Mesothelial cell of epicardium (in vitro differentiated cells): ENCODE data around the gene IZUMO1. TPM values are rescaled to one million over a fixed set of nuclear protein-coding genes. Genes with fewer than 3 reads are reported as not detected.

Source experiments
- DNase-seq, 2 experiments: peaks; one replicate each; pipeline ENCODE4 v3.0.0; 2021; ENCODE audit warnings: low spot score in 2 of 2; ENCODE audit not compliant: unreplicated experiment in 2 of 2
- H3K27ac Mint-ChIP-seq: 2 replicates; pipeline ENCODE4 v1.8.0; 2021; ENCODE audit warnings: mixed read lengths
- H3K27me3 Mint-ChIP-seq: 2 replicates; pipeline ENCODE4 v1.8.0; 2021; ENCODE audit warnings: low read depth, mixed read lengths
- H3K36me3 Mint-ChIP-seq: 2 replicates; pipeline ENCODE4 v1.8.0; 2021; ENCODE audit warnings: mixed read lengths
- H3K4me1 Mint-ChIP-seq: 2 replicates; pipeline ENCODE4 v1.8.0; 2021; ENCODE audit warnings: mixed read lengths
- H3K4me3 Mint-ChIP-seq: 2 replicates; pipeline ENCODE4 v1.8.0; 2021; ENCODE audit warnings: mild to moderate bottlenecking, moderate library complexity, mixed read lengths
- H3K9me3 Mint-ChIP-seq: 2 replicates; pipeline ENCODE4 v1.8.0; 2021; ENCODE audit warnings: mixed read lengths
- total RNA-seq: library from RNA; stranded (reverse); gene quantifications from 3 replicates; pipeline ENCODE4 v1.2.1, GENCODE V29; 2021
- TF ChIP-seq, protein P1 (sequence below): fragments of 200-600 bp; sonication (generic); IDR thresholded peaks from one replicate; pipeline ENCODE4 v1.5.0; 2021; ENCODE audit warnings: antibody characterized with exemption; ENCODE audit not compliant: unreplicated experiment

The IZUMO1 gene
- total RNA-seq, 1 donor from 2014 or later: 0.80 TPM

- TF ChIP-seq, protein P1, sequence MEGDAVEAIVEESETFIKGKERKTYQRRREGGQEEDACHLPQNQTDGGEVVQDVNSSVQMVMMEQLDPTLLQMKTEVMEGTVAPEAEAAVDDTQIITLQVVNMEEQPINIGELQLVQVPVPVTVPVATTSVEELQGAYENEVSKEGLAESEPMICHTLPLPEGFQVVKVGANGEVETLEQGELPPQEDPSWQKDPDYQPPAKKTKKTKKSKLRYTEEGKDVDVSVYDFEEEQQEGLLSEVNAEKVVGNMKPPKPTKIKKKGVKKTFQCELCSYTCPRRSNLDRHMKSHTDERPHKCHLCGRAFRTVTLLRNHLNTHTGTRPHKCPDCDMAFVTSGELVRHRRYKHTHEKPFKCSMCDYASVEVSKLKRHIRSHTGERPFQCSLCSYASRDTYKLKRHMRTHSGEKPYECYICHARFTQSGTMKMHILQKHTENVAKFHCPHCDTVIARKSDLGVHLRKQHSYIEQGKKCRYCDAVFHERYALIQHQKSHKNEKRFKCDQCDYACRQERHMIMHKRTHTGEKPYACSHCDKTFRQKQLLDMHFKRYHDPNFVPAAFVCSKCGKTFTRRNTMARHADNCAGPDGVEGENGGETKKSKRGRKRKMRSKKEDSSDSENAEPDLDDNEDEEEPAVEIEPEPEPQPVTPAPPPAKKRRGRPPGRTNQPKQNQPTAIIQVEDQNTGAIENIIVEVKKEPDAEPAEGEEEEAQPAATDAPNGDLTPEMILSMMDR: no peak
- H3K27me3 Mint-ChIP-seq: peaks cover 35% of the 10 kb centered on the region
- no peaks in the 10 kb centered on the region for H3K9me3 Mint-ChIP-seq
These were observed 13.9 kb upstream of the IZUMO1 start for GRCh38 chr19:48760504-48761205.

GRCh38 chr19:48757741-48758144 is 11.0 kb upstream of the IZUMO1 start:
- no peak for DNase-seq
- Mint-ChIP-seq H3K9me3 (no peaks in the 10 kb centered on the region), H3K27me3 (peaks cover 34% of the 10 kb centered on the region), H3K4me1 (peaks cover 13% of the 10 kb centered on the region), H3K36me3 (no peaks in the 10 kb centered on the region), H3K4me3 (no peak overlapping the region), H3K27ac (no peak overlapping the region)
- TF ChIP-seq, protein P1: no peak

More at GRCh38 chr19:48760504-48761205, 13.9 kb upstream of the IZUMO1 start:
- H3K36me3 Mint-ChIP-seq: no peaks in the 10 kb centered on the region
- no peak overlapping the region for H3K27ac Mint-ChIP-seq
- H3K4me3 Mint-ChIP-seq: no peak overlapping the region
- DNase-seq: no peak
- H3K4me1 Mint-ChIP-seq: no peaks in the 10 kb centered on the region

DNA sequence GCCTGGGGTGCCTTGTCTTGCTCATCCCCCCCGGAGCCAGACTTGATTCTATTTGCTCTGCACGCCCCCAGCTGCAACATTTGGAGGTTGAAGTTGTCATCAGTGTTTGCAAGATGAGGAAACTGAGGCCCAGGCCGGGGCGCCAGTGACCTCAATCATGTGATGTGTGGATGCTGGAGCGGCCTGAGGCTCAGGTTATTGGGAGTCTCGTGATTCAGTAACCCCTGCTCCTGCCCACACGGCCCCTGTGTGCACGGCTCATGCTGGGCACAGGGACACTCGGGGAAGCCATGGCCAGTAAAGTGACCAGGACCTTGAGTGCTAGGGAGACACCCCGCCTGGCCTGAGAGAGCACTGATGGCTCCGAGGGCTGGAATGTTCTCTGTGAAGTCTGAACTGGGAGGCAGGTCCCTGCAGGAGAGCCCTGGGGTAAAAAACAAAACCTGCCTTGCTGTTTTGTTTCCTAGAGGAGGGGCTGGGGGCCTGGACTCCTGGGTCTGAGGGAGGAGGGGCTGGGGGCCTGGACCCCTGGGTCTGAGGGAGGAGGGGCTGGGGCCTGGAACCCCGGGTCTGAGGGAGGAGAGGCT is 10.5 kb upstream of the IZUMO1 start:
- Mint-ChIP-seq H3K4me1 (peaks cover 14% of the 10 kb centered on the region), H3K27me3 (peaks cover 30% of the 10 kb centered on the region), H3K9me3 (no peaks in the 10 kb centered on the region), H3K4me3 (no peak overlapping the region), H3K36me3 (no peaks in the 10 kb centered on the region), H3K27ac (no peak overlapping the region)
- no peak for DNase-seq
- TF ChIP-seq, protein P1: no peak

DNA sequence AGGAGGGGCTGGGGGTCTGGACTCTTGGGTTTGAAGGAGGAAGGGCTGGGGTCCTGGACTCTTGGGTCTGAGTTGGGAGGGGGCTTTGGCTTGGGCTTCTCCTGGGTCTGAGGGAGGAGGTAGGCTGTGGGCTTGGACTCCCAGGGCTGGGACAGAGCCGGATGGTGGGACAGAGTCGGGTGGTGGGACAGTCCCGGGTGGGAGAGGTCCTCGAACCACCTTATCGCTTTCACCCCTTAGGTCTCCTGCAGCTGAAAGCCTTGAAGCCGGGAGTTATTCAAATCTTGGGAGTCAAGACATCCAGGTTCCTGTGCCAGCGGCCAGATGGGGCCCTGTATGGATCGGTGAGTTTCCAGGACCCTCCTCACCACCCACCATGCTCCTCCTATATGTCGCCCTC is 10.0 kb upstream of the IZUMO1 start:
- Mint-ChIP-seq H3K4me1 (peaks cover 16% of the 10 kb centered on the region), H3K27ac (no peak overlapping the region), H3K36me3 (no peaks in the 10 kb centered on the region), H3K27me3 (peaks cover 28% of the 10 kb centered on the region), H3K9me3 (no peaks in the 10 kb centered on the region), H3K4me3 (no peak overlapping the region)
- TF ChIP-seq, protein P1: no peak
- no peak for DNase-seq

GRCh38 chr19:48756212-48756611 is 9.5 kb upstream of the IZUMO1 start:
- Mint-ChIP-seq H3K9me3 (no peaks in the 10 kb centered on the region), H3K36me3 (no peaks in the 10 kb centered on the region), H3K4me1 (peaks cover 18% of the 10 kb centered on the region), H3K27me3 (peaks cover 25% of the 10 kb centered on the region), H3K27ac (no peak overlapping the region), H3K4me3 (no peak overlapping the region)
- DNase-seq: no peak
- TF ChIP-seq, protein P1: no peak
